ENCODE results near the gene POLRMT.
A peak's percentile ranks its signal among the peaks of the same experiment; 100 is the strongest.
"Not testable (repeated sequence)": the region's sequence is repeated elsewhere in the genome, so short reads cannot be mapped to it uniquely, and the experiment has no call there.

The POLRMT gene

DNA sequence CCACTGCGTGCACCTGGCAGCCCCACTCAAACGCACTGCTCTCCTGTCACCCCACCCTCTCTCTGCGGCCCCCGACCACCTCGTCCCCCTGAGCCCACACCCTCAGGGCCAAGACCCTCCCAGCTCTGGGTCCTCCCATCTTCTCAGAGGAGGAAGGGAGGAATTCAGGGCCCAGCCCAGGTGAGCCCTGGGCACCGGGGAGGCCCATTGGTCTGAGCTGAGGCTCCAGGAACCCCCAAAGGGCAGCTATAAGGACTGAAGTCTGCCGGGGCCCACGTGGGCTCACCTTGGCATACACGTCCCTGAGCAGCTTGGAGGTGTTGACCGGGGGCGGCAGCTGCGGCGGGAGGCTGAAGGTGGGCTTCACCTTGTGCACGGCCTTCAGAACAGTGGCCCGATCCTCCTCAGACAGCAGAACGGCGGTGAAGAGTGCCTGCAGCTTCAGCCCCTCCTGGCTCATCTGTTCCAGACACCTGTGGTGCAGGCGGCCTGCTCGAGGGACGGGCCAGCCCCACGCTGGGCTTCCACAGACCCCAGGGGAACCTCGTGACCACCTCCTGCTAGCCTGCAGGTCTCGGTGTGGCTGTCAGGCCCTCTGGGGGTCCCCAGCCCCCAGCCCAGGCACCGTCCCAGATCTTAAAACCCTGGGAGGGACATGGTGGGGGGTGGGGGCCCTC, 8.8 kb downstream of the POLRMT start:
- no peak for DNase-seq

DNA sequence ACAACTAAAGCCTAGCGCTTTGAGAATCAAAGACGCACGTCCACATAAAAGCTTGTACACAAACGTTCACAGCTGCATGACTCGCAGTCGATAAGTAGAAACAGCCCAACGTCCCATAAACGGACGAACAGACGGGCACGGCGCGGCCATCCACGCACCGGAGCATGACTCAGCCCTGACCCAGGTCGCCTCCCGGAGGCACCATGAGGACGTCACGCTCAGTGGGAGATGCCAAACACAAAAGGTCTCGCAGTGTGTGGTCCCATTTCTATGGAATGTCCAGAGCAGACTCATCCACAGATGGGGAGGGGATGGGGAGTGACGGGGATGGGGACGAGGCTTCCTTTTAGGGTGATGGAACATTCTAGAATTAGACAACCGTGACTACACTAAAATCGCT, 9.4 kb downstream of the POLRMT start:
- DNase-seq: no peak

DNA sequence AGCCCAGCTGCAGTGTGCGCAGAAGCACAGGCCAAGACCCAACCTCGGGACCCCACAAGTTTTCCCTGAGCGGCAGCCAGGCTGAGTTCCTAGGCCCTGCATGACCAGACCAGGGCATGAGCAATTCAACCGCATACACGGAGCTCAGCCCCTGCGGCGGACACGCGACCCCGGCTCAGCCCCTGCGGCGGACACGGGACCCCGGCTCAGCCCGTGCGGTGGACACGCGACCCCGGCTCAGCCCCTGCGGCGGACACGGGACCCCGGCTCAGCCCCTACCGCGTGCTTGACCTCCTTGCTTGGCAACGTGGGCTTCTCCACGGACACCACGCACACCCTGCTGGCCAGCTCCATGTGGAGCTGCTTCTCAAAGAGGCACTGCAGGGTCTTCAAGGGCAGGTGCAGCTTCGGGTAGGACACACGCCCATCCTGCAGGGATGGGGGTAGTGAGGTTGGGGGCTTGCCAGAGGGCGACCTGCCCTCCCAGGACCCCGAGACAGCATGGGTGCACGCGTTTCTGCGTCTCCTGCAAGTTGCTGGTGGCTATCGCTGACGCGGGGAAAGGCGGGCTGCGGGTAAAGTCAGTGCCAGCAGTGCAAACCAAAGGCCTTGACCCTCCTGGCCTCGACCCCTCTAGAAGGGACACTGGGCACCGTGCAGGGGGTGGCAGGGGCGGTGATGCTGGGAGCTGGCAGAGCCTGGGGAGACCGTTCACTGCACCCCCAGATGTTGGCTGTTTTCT, 10.0 kb downstream of the POLRMT start:
- DNase-seq: no peak

DNA sequence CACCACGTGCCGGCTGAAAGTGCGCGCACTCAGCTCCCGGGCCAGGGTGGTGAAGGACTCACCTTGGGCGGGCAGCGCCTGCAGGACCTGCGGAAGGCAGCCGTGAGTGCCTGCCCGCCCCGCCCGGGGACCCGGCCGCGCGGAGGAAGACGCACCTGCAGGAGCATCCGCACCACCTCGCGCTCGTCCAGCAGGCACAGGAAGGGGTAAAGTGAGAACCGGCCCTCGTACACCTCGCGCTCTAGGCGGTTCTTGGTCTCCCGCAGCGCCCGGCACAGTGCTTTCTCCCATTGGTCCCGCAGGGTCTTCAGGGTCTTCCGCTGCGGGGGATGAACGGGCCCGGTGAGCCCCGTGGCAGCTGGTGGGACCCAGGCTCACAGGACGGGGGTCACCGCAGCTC, 10.7 kb downstream of the POLRMT start:
- no peak for DNase-seq

DNA sequence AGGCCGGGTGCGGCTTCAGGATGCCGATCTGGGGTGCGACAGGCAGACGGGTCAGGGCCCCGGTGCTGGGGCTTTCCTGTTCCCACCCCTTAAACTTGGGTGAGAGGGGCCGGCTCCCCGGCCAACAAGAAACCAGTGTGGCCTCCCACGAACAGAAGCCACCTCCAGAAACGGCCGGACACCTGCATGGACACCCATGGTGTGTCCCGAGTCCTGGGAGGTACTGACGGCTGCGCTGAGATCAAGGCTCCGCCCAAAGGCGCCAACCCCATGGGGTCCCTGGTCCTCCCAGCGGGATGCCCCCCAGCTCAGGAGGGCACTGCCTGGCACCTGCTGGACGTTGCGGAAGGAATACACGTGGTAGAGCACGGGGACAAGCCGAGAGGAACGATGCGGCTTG, 11.5 kb downstream of the POLRMT start:
- DNase-seq: no peak

DNA sequence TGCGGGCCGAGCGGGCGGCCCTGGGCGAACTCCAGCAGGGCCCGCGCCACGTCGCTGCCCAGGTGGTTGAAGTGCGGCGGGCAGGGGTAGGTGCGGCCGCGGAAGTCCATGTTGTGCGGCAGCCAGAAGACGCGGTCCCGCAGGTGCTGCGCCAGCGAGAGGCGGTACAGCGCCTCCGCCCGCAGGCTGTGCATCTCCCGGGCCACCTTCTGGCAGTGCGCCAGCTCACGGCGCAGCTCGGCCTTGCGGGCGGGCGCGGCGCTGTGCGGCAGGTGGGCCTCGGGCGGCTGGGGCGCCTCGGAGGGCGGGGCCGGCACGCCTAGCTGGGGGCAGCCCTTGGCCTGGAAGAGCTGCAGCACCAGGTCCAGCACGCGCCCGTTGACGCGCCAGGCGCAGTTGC, 12.1 kb downstream of the POLRMT start:
- DNase-seq: not testable (repeated sequence)

DNA sequence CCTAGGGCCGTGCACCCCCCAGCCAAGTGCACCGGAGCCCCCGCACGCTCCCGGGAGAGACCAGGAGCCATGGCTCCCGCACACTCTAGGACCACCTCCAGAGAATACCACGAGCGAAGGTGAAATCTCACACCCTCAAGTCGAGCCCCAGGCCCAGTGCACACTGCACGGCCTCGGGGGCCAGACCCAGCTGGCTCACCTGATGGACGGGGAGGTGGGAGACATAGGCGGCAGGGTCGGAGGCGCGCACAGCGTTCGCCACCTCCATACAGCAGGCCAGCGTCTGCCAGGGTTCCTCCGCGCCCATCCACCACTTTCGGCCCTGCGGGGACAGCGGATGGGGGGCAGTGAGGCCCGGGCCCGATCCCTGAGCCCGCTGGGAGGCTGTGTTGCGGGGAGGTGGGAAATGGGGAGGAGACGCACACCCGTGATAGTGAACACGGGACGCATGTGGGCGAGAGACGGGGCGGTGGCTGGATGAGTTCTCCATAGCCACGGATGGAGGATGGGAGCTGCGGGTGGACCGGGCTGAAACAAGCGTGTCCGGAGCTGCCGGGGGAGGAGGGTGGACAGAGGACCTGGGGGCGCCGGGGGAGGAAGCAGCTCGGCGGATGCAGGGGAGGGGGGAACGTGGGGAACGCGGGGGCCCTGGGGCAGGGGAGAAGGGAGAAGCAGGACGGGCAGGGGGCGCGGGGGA, 13.0 kb downstream of the POLRMT start:
- no peak for DNase-seq

DNA sequence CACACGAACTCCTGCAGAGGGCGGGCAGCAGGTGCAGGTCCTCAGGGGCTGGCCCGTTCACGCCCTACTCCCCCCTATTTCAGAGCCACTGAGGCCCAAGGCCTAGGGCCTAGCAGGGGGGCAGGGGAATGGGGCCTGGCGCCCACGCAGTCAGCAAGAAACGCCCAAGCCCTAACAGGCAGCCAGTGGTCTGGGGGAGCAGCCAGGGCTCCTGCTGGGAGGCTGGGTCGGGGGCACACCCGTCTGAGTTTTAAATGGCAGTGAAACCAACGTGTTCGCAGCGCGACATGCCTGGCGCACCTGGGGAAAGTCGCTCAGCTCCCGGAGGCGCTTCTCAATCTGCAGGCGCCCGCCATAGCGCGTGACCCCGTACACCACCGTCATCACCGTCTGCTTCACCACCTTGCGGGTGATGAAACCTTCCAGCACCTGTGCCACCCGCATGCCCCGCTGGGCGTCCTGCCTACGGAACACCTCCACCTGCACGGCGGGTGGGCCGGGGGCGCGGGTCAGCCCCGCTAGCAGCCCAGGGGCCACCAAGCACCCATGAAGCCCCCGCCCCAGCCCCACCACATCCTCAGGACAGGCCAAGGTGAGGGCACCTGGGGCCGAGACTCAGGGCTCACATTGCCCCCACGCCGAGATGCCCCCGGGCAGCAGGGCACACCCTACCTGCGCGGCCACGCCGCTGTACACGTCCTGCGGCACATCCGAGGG, 13.9 kb downstream of the POLRMT start:
- no peak for DNase-seq

DNA sequence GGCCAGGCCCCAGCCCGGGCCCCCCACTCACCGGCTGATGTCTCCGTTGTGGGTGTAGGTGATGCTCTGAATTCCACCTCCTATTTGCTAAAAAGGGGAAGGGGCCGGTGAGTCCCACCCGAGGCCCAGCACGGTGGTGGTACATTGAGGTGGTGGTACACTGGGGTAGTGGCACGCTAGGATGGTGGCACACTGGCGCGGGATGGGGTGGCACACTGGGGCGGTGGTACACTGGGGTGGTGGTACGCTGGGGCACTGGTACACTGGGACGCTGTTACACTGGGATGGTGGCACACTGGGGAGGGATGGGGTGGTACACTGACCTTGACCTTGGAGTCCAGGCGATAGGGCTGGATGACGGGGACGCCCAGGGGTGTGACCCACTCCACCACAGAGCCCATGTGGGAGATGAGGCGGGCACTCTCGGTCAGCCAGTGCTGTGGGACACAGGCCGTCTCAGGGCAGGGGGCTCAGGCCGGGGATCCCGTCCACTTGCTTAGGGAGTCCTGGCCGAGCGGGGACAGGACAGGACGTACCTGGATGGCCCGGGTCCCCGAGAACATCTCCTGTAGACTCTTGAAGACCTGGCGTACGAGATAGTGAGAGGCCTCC, 14.6 kb downstream of the POLRMT start:
- DNase-seq: no peak

DNA sequence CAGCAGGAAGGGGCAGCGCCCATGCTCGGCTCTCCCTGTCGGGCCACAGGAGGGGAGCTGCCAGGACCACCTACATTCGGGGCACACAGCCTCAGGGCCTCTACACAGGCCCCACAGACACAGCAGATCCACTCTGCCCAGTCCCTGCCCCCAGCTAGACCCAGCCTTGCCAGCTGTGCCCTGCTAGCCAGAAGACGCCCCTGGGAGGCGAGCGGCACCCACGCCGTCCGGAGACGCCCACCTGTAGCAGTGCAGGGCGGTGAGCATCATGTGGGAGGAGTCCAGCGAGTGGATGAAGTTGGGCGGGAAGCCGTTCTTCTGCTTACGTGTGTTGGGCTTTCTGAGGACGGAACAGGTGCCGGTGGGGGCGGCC, 15.1 kb downstream of the POLRMT start:
- no peak for DNase-seq

DNA sequence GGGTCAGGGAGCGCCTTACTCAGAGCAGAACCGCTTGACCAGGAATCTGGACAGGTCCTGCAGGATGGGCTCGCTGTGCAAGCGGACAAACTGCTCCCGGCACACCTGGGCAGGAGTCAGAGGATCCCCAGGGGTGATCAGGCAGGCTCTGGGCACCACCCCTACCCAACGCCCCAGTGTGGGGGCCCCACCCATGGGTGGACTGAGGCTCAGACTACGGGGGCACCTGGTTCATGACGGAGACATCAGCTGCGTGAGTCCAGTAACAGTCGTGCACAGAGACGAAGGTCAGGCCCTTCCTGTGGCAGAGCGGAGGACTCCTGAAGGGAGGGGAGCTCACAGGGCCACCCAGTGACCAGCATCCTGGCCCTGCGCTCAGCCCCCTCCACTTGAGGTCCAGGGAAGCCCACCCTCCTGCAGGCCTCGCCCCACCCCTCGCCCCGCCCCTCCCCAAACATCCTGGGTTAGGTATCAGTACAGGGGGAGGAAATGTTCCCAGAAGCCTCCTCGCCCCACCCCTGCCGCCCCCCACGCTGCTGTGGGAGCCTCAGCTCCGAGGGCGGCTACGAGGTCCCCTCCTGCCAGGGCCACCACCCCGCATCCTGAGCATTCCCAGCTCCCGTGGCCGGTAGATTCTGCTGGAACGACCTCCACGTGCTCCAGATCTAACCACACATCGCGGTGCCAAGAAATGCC, 15.6 kb downstream of the POLRMT start:
- no peak for DNase-seq

DNA sequence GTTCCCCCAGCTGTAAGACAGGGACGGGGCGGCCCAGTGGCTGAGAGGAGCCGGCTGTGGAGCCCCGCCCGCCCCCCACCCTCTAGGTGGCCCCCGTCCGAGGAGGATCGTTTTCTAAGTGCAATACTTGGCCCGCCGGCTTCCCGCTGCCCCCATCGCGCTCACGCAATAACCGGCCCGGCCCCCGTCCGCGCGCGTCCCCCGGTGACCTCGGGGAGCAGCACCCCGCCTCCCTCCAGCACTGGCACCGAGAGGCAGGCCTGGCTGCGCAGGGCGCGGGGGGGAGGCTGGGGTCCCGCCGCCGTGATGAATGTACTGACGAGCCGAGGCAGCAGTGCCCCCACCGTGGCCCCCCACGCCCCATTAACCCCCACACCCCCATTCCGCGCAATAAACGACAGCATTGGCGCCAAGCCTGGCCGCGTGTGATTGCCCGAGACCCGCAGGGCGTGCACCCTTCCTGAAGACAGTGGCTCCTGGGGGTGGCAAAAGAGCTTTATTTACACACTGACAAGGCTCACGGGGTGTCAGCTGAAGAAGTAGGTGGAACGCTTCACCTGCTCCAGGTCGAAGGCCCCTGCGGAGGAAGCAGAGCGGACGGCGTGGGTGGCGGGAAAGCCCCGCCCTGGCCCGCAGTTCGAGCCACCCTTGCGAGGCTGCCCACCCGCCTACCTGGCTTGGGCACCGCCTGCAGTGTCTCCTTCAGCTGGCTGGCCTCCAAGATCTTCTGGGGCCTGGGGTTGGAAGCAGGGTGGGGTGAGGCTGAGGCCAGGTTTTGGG, 16.4 kb downstream of the POLRMT start:
- DNase-seq: no peak

DNA sequence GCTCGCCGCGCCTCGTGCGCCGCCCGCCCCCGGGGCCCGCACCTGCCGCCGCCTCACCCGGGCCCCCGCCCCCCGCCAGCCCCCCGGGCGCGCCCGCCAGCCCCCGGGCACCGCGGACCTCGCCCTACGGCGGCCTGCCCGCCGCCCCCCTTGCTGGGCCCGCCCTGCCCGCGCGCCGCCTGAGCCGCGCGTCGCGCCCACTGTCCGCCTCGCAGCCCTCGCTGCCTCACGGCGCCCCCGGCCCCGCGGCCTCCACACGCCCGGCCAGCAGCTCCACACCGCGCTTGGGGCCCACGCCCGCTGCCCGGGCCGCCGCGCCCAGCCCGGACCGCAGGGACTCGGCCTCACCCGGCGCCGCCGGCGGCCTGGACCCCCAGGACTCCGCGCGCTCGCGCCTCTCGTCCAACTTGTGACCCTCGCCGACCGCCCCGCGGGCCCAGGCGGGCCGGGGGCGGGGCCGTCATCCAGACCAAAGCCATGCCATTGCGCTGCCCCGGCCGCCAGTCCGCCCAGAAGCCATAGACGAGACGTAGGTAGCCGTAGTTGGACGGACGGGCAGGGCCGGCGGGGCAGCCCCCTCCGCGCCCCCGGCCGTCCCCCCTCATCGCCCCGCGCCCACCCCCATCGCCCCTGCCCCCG, 17.2 kb downstream of the POLRMT start:
- DNase-seq: no peak

DNA sequence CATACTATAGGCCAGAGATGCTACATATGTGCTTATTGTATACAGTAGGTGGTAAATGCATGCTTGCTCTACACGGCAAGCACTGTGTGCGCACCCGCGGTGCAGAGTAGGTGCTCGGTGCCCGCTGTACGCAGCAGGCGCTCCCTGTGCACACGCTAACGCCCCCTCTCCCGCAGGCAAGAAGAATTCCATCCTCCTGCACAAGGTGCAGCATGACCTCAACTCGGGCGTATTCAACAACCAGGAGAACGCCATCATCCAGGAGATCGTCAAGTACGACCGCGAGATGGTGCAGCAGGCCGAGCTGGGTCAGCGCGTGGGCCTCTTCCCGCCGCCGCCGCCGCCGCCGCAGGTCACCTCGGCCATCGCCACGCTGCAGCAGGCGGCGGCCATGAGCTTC, 17.7 kb downstream of the POLRMT start:
- DNase-seq: no peak

DNA sequence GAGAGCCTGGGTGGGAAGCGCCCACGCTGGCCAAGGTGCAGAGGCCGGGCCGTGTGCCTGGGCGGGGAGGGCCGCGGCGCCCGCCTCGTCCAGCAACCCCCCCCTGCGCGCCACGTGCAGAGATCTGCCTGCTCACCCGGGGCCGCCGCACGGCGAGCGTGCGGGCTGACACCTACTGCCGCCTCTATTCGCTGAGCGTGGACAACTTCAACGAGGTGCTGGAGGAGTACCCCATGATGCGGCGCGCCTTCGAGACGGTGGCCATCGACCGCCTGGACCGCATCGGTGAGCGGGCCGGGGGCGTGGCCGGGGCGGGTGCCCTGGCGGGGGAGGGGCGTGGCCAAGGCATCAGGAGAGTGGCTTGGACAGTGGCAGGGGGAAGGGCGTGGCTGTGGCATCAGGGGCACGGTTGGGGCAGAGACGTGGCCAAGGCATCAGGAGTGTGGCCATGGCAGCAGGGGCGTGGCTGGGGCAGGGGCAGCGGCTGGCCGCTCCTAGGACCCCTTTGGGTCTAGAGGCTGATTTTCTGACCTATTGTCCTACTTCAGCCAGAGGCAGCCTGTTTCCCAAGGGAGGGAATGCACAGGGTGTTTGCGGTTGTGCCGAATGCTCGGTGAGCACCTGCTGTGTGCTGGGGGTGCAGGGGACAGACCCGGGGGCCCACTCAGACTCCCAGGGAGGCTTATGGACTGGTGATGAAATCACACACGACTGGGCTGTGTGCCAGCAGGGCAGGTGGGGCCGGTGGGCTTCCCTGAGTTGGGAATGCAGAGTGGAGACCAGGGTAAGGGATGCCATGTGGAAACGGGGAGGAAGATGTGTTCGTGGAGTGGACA, 19.4 kb downstream of the POLRMT start:
- DNase-seq: no peak

DNA sequence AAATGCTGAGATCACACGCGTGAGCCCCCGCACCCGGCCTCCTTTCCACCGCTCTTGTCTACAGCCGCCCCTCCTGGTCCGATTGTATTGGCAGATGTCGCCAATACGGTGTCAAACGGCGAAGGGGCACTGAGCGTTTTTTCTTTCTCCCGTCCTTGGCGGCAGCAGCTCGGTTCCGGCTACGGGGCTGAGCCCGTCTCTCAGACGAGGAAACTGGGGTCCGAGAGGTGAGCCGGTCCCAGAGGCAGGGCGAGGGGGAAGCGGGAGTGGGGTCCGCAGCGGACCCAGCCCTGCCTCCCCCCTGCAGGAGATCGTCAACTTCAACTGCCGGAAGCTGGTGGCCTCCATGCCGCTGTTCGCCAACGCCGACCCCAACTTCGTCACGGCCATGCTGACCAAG, 20.4 kb downstream of the POLRMT start:
- DNase-seq: no peak

DNA sequence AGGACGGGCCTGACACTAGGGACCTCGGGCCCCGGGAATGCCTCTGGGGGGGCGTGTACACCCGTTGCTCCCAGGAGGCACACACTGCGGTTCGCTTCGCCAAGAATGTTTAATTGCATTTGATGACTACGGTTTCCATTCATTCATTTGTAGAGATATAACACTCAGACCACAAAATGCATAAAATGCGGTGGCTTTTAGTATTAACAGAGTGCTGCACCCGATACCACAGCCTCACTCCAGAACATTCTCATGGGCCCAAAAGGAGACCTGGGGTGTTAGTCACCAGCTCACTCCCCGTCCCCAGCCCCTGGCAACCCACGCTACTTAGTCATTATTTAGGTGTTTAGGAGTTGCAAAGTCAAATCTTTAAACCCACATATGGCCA, 21.9 kb downstream of the POLRMT start:
- DNase-seq: peak; percentile 56

DNA sequence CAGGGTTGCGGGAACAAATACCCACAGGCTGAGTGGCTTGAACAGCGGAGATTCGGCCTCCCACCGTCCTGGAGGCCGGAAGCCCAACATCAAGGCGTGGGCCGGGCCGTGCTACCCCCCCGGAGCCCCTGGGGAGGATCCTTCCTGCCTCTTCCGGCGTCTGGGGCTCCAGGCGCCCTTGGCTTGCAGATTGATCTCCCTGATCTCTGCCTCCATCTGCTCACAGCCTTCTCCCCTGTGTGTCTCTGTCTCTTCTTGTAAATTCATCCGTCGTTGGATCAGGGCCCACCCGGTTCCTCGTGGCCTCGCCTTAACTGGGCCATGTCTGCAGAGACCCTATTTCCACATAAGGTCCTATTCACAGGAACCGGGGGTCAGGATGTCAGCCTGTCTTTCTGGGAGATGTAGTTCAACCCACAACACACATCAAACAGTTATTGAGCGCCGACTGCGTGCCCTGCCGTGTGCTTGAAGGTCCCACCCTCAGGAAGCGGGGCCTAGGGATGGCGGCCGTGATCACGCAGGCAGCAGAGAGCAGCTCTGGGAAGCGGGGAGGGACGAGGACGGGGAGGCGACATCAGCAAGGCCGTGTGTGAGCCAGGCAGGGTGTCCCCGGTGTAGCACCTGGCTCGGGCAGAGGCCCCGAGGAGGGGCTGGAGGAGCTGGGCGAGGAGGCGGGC, 22.4 kb downstream of the POLRMT start:
- DNase-seq: peak; percentile 53

DNA sequence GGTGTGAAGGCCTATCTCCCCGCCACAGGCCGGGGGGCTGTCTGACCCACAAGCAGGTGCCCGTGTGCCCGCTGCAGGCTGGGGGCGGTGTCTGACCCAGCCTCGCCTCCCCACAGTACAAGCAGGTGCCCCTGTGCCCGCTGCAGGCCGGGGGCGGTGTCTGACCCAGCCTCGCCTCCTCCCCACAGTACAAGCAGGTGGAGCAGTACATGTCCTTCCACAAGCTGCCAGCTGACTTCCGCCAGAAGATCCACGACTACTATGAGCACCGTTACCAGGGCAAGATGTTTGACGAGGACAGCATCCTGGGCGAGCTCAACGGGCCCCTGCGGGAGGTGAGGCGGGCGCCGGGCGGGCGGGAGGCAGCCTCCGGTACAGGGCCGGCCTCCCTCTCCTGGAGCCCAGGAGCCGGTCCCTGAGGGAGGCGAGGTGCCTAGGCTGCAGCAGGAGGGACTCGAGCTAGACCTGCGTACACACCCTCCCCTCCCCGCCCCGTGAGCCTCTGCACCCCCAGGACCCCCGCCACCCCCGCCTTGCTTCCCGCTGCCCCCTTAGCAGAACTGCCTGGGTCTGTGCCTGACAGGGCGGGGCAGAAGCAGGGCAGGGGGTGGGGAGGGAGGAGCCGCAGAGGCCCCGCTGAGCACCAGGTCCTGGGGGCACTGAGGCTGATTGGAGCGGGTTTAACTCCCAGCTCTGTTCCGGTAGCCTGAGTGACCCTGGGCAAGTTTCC, 23.1 kb downstream of the POLRMT start:
- no peak for DNase-seq

All from NCI-H1436 (cell line).